Jurkat, Clone E6-1 (cell line): ENCODE measurements around the gene IRF1.
"Not testable (repeated sequence)": the region's sequence is repeated elsewhere in the genome, so short reads cannot be mapped to it uniquely, and the experiment has no call there.

Experiments
- DNase-seq: peaks from one replicate; pipeline ENCODE4 v3.0.0-alpha.2; 2011; ENCODE audit warnings: low read depth, low spot score
- H3K4me3 ChIP-seq: 2 replicates; pipeline ENCODE4 v1.5.1; 2011; ENCODE audit warnings: mild to moderate bottlenecking, low read length, control low read depth, moderate library complexity

IRF1 gene

DNA sequence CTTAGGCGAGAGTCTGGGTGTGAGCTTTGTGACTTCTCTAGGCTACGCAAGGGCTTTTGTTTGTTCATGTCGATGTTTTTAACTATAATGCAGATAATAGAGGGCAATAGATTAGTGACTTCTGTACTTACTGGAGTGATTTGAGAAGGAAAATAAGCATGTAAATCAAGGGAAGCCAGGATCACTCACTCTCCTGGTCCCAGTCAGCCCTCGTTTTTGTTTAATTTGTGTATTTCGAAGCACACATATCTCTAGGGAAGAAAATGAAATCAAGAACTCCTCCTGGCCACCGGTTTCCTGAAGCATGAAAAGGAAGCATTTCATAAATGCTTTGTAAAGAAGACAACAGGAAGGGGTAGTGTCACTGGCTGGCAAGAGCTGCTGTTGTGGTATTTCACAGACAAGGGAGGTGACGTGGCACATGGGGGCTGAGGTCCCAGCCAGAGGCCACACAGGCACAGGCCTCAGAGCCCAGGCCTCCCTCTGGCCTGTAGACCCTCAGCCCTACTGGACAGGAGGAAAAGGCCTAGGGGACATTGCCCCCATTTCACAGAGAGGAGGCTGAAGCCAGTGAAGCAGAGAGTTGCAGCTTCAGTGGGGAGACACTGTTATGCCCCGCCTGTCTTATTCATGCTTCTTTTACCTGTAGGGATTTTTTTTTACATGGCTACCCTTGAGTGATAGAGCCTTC, 34.1 kb downstream of the IRF1 start:
- peak overlapping the region; percentile 19 for H3K4me3 ChIP-seq
- peak; percentile 84 for DNase-seq

DNA sequence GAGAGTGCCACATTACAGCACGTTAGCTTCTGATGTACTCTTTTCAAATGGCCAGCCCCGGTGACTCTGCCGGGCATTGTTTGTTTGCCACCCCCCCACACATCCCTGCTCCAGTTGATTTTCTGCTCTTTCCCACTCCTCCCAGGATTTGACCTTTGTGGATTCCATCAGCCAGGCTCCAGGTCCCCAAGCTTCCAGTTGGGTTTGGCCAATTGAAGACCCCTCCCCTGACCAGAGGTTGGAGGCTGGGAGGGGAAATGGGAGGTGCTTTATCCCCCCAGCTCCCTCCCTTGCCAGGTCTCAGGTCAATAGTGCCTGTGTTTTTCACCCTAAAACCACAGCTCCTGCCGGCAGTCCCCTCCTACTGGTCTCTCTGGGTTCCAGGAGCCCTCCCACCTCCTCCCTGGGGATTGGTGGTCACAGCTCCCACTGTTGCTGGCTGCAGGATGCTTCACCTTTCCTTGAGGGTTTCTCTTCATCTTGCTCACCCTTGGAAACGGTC, 34.9 kb downstream of the IRF1 start:
- H3K4me3 ChIP-seq, result peak overlapping the region; percentile 19
- no peak for DNase-seq

DNA sequence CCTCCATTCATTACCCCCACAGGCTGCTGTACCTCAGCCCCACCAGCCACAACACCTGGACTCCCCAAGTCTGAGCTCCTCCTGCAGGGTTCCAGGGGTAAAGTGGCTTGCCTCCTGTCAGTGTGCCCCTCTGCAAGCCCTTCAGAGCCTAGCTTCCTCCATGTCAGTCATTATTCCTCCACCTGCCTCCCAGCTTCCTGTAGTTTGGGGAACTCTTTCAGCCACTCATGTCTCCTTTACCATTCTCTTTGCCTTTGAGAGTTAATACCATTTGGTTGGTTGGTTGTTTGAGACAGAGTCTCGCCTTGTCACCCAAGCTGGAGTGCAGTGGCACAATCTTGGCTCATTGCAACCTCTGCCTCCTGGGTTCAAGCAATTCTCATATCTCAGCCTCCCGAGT, 36.2 kb downstream of the IRF1 start:
- no peak for DNase-seq
- no peak overlapping the region for H3K4me3 ChIP-seq

- no peak overlapping the region for H3K4me3 ChIP-seq
- no peak for DNase-seq
Observed at GRCh38 chr5:132451387-132451786, 39.2 kb downstream of the IRF1 start.

DNA sequence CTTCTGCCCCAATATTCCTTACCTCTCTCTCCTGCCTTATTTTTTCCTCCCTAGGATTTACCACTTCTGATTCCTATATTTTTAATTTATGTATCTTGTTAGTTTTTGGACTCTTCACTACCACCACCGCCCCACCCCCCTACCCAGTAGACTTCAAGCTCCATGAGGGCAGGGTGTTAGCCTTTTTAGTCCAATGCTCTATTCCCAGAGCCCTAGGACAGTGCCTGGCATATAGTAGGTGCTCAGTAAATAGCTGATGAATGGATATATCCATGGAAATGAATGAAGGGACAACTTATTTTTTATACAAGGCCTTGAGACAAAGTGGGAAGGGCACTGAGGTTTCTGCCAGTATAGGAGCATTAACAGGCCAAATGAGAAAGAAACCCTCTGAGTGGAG, 41.5 kb downstream of the IRF1 start:
- H3K4me3 ChIP-seq, result no peak overlapping the region
- DNase-seq, result no peak

DNA sequence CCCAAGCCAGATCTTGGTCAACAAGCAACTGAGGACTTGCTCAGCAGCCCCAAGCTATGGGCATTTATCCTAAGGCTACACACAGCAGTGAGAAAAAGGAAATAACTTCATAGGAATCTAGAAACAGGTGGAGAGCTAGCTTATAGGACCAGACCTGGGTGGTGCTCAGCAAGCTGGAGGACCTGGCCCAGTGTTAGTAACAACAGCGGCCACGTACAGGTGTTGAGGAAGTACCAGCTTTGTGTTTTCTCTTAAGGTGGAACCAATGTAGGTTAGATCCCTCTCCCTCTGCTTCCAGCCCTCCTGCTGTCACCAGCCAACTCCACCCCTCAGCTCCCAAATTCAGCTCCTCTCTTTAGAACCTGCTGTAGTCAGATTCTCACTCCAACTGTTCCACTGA, 43.4 kb downstream of the IRF1 start:
- DNase-seq, result no peak
- H3K4me3 ChIP-seq, result no peak overlapping the region

GRCh38 chr5:132446621-132447020, 44.0 kb downstream of the IRF1 start:
- no peak overlapping the region for H3K4me3 ChIP-seq
- DNase-seq, result no peak

- no peak for DNase-seq
- H3K4me3 ChIP-seq, result no peak overlapping the region
Observed at GRCh38 chr5:132445930-132446329, 44.6 kb downstream of the IRF1 start.

GRCh38 chr5:132445640-132445923, 45.0 kb downstream of the IRF1 start:
- DNase-seq, result no peak
- H3K4me3 ChIP-seq, result no peak overlapping the region

DNA sequence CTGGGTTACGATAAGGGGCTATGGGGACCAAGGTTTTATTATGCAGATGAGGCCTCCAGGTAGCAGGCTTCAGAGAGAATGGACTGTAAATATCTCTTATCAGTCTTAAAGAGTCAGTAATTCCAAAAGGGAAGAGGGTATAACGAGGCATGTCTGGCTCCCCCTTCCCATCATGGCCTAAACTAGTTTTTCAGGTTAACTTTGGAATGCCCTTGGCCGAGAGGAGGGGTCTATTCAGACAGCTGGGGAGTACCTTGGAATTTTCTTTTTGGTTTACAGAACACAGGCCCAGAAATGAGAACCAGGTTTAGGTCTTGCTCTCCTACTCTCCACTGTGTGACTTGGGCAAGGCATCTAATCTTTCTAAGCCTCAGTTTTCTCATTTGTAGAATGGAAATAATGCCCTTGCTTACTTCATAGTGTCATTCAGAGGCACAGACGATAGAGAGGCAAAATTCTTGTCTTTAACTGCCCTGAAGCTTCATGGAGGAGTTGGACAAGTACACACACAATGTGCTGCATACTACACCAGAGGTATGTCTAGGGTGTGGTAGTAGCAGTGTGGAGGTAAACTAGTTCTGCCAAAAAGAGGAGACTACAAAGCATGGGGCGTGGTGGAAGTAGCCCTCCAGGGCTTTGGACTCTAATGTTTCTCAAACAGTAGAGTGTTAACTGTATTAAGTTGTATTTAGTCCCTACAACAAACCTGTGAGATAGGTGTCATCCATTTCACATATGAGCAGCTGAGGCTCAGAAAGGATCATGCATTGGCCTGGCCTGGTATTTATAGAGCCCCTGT, 45.5 kb downstream of the IRF1 start:
- no peak overlapping the region for H3K4me3 ChIP-seq

GRCh38 chr5:132444061-132444460, 46.5 kb downstream of the IRF1 start:
- no peak for DNase-seq
- H3K4me3 ChIP-seq, result no peak overlapping the region

More for the DNA sequence above, 45.5 kb downstream of the IRF1 start:
- DNase-seq, result no peak

DNA sequence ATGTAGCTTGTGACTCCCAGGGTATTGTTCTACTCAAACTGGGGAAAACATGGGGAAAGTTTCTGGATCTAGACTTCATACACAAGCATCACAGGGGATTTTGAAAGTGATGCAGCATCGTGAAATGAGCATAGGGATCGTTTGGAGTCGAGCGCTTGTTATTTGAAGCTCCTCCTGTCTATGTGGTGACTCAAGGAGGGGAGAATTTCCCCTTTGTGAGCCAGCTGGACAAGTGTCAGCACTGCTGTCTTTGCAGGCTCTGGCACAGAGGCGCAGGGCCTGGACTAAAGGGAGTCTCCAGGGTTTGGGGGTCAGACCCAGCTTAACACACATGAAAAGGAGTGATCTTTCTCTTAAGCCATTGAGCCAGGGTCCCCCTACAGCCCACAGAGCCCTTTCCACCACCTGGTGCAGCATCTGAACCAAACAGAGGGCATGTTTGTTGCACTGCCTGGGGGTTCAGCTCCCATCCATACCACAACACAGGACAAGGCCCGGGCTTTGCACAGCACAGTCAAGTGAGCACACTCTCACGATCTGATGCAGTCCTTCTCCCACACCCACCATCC, 51.0 kb downstream of the IRF1 start:
- H3K4me3 ChIP-seq, result no peak overlapping the region
- DNase-seq, result no peak

DNA sequence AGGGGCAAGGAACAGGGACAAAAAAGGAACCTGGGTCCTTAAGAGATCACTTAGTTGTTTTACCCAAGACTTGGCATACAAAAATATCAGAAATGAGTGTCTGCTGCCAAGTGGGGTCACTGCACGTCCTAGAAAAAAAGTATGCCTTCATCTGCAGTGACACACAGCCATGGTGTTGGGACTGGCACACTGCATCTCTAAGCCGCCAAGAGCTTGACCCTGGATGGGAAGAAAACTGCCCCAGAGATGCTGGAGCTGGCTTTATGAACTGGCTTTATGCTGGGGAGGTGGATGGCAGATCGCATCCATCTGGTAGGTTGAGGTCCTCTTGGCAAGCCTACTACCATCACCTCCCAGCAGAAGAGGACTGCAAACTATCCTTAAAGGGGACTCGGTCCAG, 51.7 kb downstream of the IRF1 start:
- no peak for DNase-seq
- H3K4me3 ChIP-seq, result no peak overlapping the region

DNA sequence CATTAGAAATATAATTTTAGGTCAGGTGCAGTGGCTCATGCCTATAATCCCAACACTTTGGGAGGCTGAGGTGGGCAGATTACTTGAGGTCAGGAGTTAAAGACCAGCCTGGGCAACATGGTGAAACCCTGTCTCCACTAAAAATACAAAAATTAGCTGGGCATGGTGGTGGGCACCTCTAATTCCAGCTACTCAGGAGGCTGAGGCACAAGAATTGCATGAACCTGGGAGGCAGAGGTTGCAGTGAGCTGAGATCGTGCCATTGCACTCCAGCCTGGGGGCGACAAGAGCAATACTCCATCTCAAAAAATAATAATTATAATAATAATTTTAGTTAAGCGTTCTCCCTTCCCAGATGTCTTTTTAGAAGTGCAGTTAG, 52.3 kb downstream of the IRF1 start:
- not testable (repeated sequence) for DNase-seq, H3K4me3 ChIP-seq

- DNase-seq, result peak; percentile 84
- H3K4me3 ChIP-seq, result no peak overlapping the region; the same call in 1 of the 2 replicates
Observed at GRCh38 chr5:132437604-132438266, 52.8 kb downstream of the IRF1 start.

DNA sequence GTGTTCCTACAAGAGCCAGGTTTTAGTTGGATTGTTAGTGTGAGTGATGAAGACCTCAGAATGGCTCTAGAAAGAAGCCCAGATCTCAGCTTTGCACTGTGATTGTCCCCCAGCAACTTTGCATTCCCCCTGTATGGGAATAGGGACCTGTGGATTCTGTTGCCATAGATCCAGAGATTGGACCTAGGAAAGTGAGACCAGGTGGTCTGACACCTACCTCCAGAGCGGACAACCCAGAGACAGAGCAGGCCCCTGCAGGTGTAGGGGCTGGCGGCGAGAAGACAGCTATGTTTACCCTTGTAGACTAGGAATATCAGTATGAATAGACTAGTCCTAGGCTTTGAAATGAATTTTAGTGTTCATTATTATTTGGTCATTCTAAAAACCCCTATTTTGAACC, 53.6 kb downstream of the IRF1 start:
- H3K4me3 ChIP-seq, result no peak overlapping the region
- DNase-seq, result no peak

- no peak for DNase-seq
Observed at GRCh38 chr5:132435886-132436285, 54.7 kb downstream of the IRF1 start.

GRCh38 chr5:132435447-132435846, 55.1 kb downstream of the IRF1 start:
- no peak overlapping the region for H3K4me3 ChIP-seq

More at GRCh38 chr5:132435886-132436285, 54.7 kb downstream of the IRF1 start:
- H3K4me3 ChIP-seq, result no peak overlapping the region

GRCh38 chr5:132434416-132435286, 55.9 kb downstream of the IRF1 start:
- DNase-seq, result no peak
- no peak overlapping the region for H3K4me3 ChIP-seq

More at GRCh38 chr5:132435447-132435846, 55.1 kb downstream of the IRF1 start:
- DNase-seq, result no peak
